Activated CD8-positive, alpha-beta memory T cell treated with anti-CD3 and anti-CD28 coated beads for 4 hours (primary cell): ENCODE measurements around the gene RAB34.
"Not testable (repeated sequence)": the region's sequence is repeated elsewhere in the genome, so short reads cannot be mapped to it uniquely, and the experiment has no call there.

Experiments
- DNase-seq, 2 donors: peaks; one replicate each; pipeline ENCODE4 v3.0.0-alpha.2; 2020; ENCODE audit warnings: low read depth in 2 of 2

The RAB34 gene

GRCh38 chr17:28745786-28746411, 28.2 kb upstream of the RAB34 start:
- no peak for DNase-seq

GRCh38 chr17:28744972-28745785, 27.5 kb upstream of the RAB34 start:
- DNase-seq = no peak

GRCh38 chr17:28744104-28744971, 26.7 kb upstream of the RAB34 start:
- peak; percentile 48 for DNase-seq

GRCh38 chr17:28743243-28744103, 25.8 kb upstream of the RAB34 start, which contains the start of gene TRAF4:
TSS of gene TRAF4 (plus strand) at chr17:28744011. CDS start at chr17:28744113, 102 bp downstream.
- peak; percentile 49 to 55 for DNase-seq

- no peak for DNase-seq
These were observed 24.0 kb upstream of the RAB34 start for GRCh38 chr17:28741358-28742349.

- DNase-seq = no peak
These were observed 23.0 kb upstream of the RAB34 start for GRCh38 chr17:28740406-28741357.

GRCh38 chr17:28738680-28739384, 21.2 kb upstream of the RAB34 start:
- peak; percentile 47 to 74 for DNase-seq

- DNase-seq = no peak
These were observed 20.4 kb upstream of the RAB34 start for GRCh38 chr17:28737770-28738679.

GRCh38 chr17:28737316-28737715, 19.6 kb upstream of the RAB34 start:
- DNase-seq = no peak

GRCh38 chr17:28735913-28736769, 18.5 kb upstream of the RAB34 start:
- DNase-seq = not testable (repeated sequence)

GRCh38 chr17:28735242-28735722, 17.6 kb upstream of the RAB34 start:
- no peak for DNase-seq

- no peak for DNase-seq
These were observed 17.1 kb upstream of the RAB34 start for GRCh38 chr17:28734712-28735241.

- no peak for DNase-seq
These were observed 15.7 kb upstream of the RAB34 start for GRCh38 chr17:28733346-28733745.

GRCh38 chr17:28729950-28730330, 12.3 kb upstream of the RAB34 start:
- DNase-seq = no peak

- DNase-seq = peak; percentile 96 to 97
These were observed 10.9 kb upstream of the RAB34 start, which contains the start of gene NEK8 for GRCh38 chr17:28728364-28729200. TSS of gene NEK8 (plus strand) at chr17:28728788. CDS start at chr17:28728814, 26 bp downstream.
